BLaER1 (cell line): Measurements from ENCODE around the gene AKAP10.
"Not testable (repeated sequence)": the region's sequence is repeated elsewhere in the genome, so short reads cannot be mapped to it uniquely, and the experiment has no call there.

Experiments
- H3K27ac ChIP-seq: shearing (Covaris generic); formaldehyde crosslinking; 2 replicates; pipeline ENCODE4 v1.8.1; 2022
- H3K27me3 ChIP-seq: shearing (Covaris generic); formaldehyde crosslinking; 2 replicates; pipeline ENCODE4 v1.8.1; 2022
- H3K36me3 ChIP-seq: shearing (Covaris generic); formaldehyde crosslinking; 2 replicates; pipeline ENCODE4 v1.8.1; 2022
- H3K4me1 ChIP-seq: shearing (Covaris generic); formaldehyde crosslinking; 2 replicates; pipeline ENCODE4 v1.8.1; 2022
- H3K4me2 ChIP-seq: shearing (Covaris generic); formaldehyde crosslinking; 2 replicates; pipeline ENCODE4 v1.8.1; 2022
- H3K4me3 ChIP-seq: shearing (Covaris generic); formaldehyde crosslinking; 2 replicates; pipeline ENCODE4 v1.8.1; 2022
- H3K9ac ChIP-seq: shearing (Covaris generic); formaldehyde crosslinking; 2 replicates; pipeline ENCODE4 v1.8.1; 2022
- H3K9me3 ChIP-seq: shearing (Covaris generic); formaldehyde crosslinking; 2 replicates; pipeline ENCODE4 v1.8.1; 2022
- H4K20me1 ChIP-seq: shearing (Covaris generic); formaldehyde crosslinking; 2 replicates; pipeline ENCODE4 v1.8.1; 2022
- Cebpa-rat ChIP-seq: shearing (Covaris generic); IDR thresholded peaks from 2 replicates; pipeline ENCODE4 v1.8.1; 2022

The AKAP10 gene, protein sequence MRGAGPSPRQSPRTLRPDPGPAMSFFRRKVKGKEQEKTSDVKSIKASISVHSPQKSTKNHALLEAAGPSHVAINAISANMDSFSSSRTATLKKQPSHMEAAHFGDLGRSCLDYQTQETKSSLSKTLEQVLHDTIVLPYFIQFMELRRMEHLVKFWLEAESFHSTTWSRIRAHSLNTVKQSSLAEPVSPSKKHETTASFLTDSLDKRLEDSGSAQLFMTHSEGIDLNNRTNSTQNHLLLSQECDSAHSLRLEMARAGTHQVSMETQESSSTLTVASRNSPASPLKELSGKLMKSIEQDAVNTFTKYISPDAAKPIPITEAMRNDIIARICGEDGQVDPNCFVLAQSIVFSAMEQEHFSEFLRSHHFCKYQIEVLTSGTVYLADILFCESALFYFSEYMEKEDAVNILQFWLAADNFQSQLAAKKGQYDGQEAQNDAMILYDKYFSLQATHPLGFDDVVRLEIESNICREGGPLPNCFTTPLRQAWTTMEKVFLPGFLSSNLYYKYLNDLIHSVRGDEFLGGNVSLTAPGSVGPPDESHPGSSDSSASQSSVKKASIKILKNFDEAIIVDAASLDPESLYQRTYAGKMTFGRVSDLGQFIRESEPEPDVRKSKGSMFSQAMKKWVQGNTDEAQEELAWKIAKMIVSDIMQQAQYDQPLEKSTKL

DNA sequence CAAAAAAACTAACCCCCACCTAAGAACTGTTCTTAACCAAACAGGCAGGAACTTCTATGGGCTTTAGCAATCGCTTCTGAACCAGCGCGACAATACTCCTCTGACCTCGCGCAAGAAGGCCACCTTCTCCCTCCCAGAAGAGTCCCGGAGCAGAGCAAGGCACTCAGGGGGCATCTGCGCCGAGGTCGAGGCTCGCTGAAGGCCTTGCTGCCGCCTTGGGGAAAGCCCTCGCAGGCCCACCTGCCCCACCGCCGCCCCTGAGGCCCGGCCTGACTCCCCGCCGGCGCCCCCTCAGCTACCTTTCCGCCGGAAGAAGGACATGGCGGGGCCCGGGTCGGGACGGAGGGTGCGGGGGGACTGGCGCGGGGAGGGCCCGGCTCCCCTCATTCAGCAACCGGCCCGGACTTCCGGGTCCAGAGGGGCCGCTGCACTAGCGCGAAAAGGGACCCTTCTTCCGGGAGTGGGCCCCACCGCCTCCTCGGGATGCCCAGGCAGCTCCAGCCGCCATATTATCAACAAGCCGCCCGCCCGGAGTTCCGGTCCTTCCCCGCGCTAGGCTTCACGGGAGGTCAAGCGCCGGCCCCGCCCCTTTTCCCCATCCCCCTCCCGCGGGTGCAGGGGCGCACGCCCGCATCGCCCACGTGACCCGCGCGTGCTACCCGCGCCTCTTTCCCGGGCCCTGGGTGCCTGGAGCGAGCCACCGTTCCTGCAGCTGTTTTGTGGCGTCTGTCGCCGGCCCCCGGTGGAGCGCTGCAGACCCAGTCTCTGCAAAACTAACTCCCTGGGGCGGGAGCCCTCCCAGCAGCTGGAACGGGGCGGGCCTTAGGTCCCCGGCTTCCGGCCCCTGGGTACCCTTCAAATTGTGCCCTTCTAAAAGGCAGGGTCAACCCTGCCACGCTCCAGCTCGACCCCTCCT lies at the start of gene AKAP10:
AKAP10 (minus strand) TSS at position 536 of the 916 bp plus-strand sequence; CDS start at position 387, 149 bp downstream.
- H3K27ac ChIP-seq = peak within 1 kb of the TSS; percentile 99
- no peaks in the 10 kb centered on the region for H3K27me3 ChIP-seq
- peak within 1 kb of the TSS; percentile 96 for H3K4me3 ChIP-seq
- no peak for TF ChIP-seq Cebpa-rat
- H4K20me1 ChIP-seq = peaks cover 36% of the 10 kb centered on the region
- peak within 1 kb of the TSS; percentile 85 for H3K4me2 ChIP-seq
- peaks cover 36% of the 10 kb centered on the region for H3K36me3 ChIP-seq
- H3K4me1 ChIP-seq = peaks cover 36% of the 10 kb centered on the region
- peaks cover 7% of the 10 kb centered on the region; the same call in 1 of the 2 replicates for H3K9me3 ChIP-seq
- peak within 1 kb of the TSS; percentile 99 for H3K9ac ChIP-seq

DNA sequence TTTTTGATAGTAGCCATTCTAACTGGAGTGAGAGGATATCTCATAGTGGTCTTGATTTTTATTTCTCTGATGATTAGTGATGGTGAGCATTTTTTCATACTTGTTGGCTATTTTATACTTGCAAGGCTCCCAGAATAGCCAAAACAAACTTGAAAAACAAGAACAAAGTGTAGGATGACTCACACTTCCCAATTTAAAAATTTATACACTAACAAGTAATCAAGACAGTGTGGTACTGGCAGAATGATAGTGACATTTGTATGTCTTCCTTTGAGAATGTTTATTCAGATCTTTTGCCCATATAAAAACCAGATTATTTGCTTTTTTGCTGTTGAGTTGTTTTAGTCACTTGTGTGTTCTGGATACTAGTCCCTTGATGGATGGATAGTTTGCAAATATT lies 49.3 kb upstream of the AKAP10 start:
- Histone ChIP-seq H3K27ac (no peak overlapping the region), H3K4me3 (no peak overlapping the region), H3K4me2 (no peak overlapping the region), H3K4me1 (no peaks in the 10 kb centered on the region), H4K20me1 (no peaks in the 10 kb centered on the region), H3K9me3 (no peaks in the 10 kb centered on the region), H3K9ac (no peak overlapping the region), H3K27me3 (no peaks in the 10 kb centered on the region), H3K36me3 (no peaks in the 10 kb centered on the region)
- no peak for TF ChIP-seq Cebpa-rat

DNA sequence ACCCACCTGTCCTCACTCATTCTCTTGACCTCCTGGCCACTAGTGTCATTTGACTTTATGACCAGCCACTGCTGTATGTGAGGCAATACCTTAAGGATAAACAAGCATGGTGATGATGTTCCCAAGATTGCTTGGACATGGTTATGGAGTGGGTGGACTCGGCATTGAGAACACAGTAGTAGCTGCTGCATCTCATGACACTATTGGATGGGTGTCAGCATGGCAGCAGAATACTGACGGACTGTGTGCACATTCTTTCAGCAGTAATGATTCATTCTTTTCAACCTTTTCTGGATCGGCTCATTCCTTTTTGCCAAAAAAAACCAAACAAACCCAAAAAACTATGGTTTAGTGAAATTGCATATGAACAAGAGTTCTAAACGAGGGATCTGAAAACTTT lies 45.1 kb upstream of the AKAP10 start:
- Histone ChIP-seq H4K20me1 (no peaks in the 10 kb centered on the region), H3K9ac (no peak overlapping the region), H3K27me3 (no peaks in the 10 kb centered on the region), H3K27ac (no peak overlapping the region), H3K4me1 (no peaks in the 10 kb centered on the region), H3K9me3 (no peaks in the 10 kb centered on the region), H3K4me3 (no peak overlapping the region), H3K36me3 (no peaks in the 10 kb centered on the region), H3K4me2 (no peak overlapping the region)
- TF ChIP-seq Cebpa-rat = no peak

GRCh38 chr17:20016475-20016992 lies 38.9 kb upstream of the AKAP10 start:
- not testable (repeated sequence) for H3K4me2 ChIP-seq, H3K27ac ChIP-seq, H3K4me3 ChIP-seq, H3K36me3 ChIP-seq, H3K27me3 ChIP-seq, H3K9ac ChIP-seq, H4K20me1 ChIP-seq, H3K4me1 ChIP-seq
- H3K9me3 ChIP-seq = peaks cover 23% of the 10 kb centered on the region

DNA sequence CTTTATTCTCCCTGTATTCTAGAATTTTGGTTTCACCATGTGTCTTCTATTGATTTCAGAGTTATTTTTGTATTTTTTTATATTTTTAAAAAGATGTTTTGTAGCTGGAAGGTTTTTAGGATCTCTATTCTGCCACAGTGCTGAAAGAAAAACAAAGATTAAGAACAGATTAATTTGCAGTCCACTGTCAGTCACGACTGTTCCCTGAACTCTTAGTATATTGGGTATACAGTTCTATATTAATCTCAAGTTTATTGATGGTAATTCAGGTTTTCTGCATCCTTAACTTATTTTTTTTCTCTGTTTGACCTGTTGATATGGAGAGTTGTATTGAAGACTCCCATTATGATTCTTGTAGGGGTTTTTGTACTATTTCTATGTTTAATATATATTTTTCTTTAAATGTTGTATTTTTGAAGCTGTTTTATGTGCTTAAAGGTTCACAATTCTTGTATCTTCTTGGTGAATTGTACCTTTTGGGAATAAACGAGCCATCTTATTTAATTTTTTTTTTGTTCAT lies 34.4 kb upstream of the AKAP10 start:
- TF ChIP-seq Cebpa-rat = no peak
- Histone ChIP-seq H3K4me2 (no peak overlapping the region), H4K20me1 (no peaks in the 10 kb centered on the region), H3K9ac (no peak overlapping the region), H3K27me3 (peaks cover 24% of the 10 kb centered on the region), H3K36me3 (no peaks in the 10 kb centered on the region), H3K4me3 (no peak overlapping the region), H3K4me1 (peaks cover 13% of the 10 kb centered on the region), H3K27ac (no peak overlapping the region), H3K9me3 (peaks cover 19% of the 10 kb centered on the region)

DNA sequence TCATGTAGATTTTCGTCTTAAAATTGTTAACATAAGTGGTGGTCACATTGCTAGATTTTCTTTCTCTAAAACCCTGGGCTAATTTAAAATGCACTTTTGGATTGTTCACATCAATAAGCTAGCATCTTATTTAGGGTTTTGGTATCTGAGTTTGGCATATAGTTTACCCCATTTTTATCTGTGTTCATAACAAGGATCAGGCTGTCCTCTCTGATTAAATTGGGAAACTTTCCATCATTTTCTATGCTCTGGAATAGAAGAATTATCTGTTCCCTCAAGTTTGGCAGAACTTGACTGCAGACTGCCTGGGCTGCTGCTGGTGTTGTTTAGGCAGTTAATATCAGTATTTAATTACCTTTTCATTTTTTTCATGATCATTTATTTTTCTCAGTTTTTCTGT lies 33.3 kb upstream of the AKAP10 start:
- H3K27ac ChIP-seq = no peak overlapping the region
- H3K4me2 ChIP-seq = no peak overlapping the region
- peaks cover 7% of the 10 kb centered on the region; the same call in 1 of the 2 replicates for H3K9me3 ChIP-seq
- H3K9ac ChIP-seq = no peak overlapping the region
- H3K36me3 ChIP-seq = no peaks in the 10 kb centered on the region
- peaks cover 24% of the 10 kb centered on the region for H3K27me3 ChIP-seq
- H3K4me3 ChIP-seq = no peak overlapping the region
- TF ChIP-seq Cebpa-rat = no peak
- H4K20me1 ChIP-seq = no peaks in the 10 kb centered on the region
- peaks cover 13% of the 10 kb centered on the region for H3K4me1 ChIP-seq

- peak overlapping the region; percentile 77; the same call in 1 of the 2 replicates for H3K9ac ChIP-seq
These were observed 32.7 kb upstream of the AKAP10 start for GRCh38 chr17:20010099-20010863.

GRCh38 chr17:20009302-20010098 lies 31.9 kb upstream of the AKAP10 start, which contains the start of gene SPECC1:
SPECC1 (plus strand) TSS chr17:20009359; CDS start chr17:20096652, 87,293 bp downstream.
- H3K36me3 ChIP-seq = no peaks in the 10 kb centered on the region
- H3K9ac ChIP-seq = peak within 1 kb of the TSS; percentile 77
- peaks cover 24% of the 10 kb centered on the region for H3K27me3 ChIP-seq
- H3K27ac ChIP-seq = peak within 1 kb of the TSS; percentile 45
- H4K20me1 ChIP-seq = no peaks in the 10 kb centered on the region
- H3K4me2 ChIP-seq = peak within 1 kb of the TSS; percentile 98
- TF ChIP-seq Cebpa-rat = no peak
- H3K9me3 ChIP-seq = peaks cover 7% of the 10 kb centered on the region; the same call in 1 of the 2 replicates
- H3K4me1 ChIP-seq = peaks cover 13% of the 10 kb centered on the region
- peak within 1 kb of the TSS; percentile 90 for H3K4me3 ChIP-seq

More at GRCh38 chr17:20010099-20010863, 32.7 kb upstream of the AKAP10 start:
- no peaks in the 10 kb centered on the region for H4K20me1 ChIP-seq
- no peak overlapping the region for H3K27ac ChIP-seq
- H3K4me3 ChIP-seq = peak overlapping the region; percentile 90
- peaks cover 24% of the 10 kb centered on the region for H3K27me3 ChIP-seq
- H3K4me2 ChIP-seq = peak overlapping the region; percentile 98
- peaks cover 7% of the 10 kb centered on the region; the same call in 1 of the 2 replicates for H3K9me3 ChIP-seq
- no peak for TF ChIP-seq Cebpa-rat
- peaks cover 13% of the 10 kb centered on the region for H3K4me1 ChIP-seq
- H3K36me3 ChIP-seq = no peaks in the 10 kb centered on the region
